CD4-positive, alpha-beta T cell treated with Interleukin-6 at 100 ng/mL for 8 hours (primary cell): ENCODE results near the gene DHRS13.
"Not testable (repeated sequence)": the region's sequence is repeated elsewhere in the genome, so short reads cannot be mapped to it uniquely, and the experiment has no call there.

ENCODE experiments used
- DNase-seq: peaks from one replicate; pipeline ENCODE4 v3.0.0-alpha.2; 2020; ENCODE audit warnings: mixed read lengths, low spot score

DHRS13 gene

GRCh38 chr17:28935744-28936460, 33.0 kb upstream of the DHRS13 start:
- DNase-seq, result no peak

DNA sequence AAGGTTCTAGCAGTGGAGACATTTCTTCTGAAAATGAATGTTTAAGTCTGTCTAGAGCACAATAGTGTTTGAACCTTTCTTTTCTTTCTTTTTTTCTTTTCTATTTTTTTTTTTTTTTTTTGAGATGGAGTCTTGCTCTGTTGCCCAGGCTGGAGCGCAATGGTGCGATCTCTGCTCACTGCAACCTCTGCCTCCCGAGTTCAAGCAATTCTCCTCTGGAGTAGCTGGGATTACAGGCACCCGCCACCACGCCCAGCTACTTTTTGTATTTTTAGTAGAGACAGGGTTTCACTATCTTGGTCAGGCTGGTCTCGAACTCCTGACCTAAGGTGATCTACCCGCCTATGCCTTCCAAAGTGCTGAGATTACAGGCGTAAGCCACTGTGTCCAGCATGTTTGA, 31.6 kb upstream of the DHRS13 start:
- DNase-seq, result not testable (repeated sequence)

GRCh38 chr17:28929787-28930186, 26.9 kb upstream of the DHRS13 start:
- DNase-seq, result no peak

DNA sequence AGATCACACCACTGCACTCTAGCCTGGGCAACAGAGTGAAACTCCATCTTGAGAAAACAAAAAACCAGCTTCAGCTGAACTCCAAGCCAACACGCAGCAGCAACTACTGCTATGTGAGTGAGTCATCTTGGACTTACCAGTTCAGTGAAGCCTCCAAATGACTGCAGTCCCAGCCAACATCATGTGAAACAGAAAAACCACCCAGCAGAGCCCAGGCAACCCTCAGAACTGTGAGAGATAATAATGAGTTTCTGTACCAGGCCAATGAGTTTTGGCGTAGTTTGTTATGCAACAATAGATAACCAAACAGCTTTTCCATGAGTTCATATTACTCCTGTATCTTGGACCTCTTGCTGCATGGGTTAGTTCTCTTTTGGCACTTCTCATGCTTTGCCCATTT, 25.2 kb upstream of the DHRS13 start:
- DNase-seq, result peak; percentile 20

DNA sequence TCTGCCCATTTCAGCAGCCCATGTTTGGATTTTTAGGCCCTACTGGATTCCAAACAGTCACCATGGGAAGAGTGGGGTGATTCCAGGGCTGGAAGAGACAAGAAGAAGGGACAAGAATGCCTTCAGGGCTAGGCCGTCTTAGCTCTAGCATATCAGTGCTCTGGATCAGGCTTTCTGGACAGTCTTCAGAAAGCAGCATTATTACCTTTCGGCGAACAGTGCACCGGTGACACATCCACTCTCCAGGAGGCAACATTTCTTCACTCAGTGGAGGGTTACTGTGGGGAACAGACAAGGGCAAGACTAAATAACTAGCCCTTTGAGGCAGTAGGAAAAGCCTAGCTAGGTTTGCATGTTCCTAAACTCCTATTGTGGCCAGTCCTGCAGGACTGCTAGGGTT, 23.9 kb upstream of the DHRS13 start:
- no peak for DNase-seq

DNA sequence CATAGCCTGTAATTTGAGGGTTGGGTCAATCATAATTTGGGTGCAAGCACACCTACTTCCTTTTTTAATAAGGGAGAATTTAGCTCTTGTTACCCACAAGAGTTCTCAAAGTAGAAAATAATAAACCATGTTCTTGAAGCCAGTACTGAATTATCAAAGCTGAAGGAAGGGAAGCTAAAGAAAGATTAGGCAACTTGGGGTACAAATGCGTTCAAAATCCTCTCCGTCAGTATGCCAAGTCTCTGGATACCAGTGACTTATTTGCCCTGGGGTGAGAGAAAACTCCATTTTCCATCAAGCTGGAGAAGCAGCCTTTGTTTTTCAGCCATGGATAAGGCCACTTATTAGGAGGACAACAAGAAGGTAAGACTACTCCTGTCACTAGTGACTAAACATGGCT, 23.5 kb upstream of the DHRS13 start:
- no peak for DNase-seq

GRCh38 chr17:28925912-28926365, 23.1 kb upstream of the DHRS13 start:
- DNase-seq, result peak; percentile 79

DNA sequence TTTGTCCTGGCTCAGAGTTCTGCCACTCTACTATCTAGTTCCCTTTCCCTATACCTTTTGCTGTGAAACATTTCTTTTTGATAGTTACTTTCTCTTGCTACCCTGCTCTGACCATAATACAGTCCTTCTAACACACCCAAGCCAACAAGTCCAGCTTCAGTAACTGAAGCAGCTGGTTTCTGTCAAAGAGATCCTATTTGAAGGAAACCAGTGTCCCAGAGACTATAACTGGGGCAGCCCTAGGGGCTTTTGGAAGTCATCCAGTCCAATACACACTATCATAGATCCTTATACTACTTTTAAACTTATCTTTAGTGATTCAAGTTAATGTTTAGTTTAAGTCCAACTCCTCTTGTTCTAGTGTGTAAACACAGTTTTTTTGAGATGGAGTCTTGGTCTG, 17.3 kb upstream of the DHRS13 start:
- no peak for DNase-seq

DNA sequence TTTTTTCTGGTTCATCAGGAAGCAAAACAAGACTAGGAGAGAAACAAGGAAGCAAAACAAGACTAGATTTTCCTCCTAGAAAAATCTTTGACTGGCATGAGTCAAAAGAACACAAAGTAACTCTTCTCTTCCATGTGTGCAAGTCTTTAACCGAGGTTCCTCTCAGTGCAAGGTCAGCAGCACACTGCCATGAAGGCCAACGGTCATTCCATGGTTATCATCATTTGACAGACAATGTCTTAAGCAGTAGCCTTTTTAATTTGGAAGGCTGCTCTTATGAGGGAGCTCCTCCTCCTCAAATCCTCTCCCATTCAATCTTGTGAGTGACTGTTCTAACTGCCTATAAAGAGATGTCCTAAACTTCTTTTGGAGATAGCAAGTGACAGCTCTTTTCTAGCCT, 15.4 kb upstream of the DHRS13 start:
- DNase-seq, result no peak

GRCh38 chr17:28917465-28917864, 14.6 kb upstream of the DHRS13 start:
- DNase-seq, result no peak

DNA sequence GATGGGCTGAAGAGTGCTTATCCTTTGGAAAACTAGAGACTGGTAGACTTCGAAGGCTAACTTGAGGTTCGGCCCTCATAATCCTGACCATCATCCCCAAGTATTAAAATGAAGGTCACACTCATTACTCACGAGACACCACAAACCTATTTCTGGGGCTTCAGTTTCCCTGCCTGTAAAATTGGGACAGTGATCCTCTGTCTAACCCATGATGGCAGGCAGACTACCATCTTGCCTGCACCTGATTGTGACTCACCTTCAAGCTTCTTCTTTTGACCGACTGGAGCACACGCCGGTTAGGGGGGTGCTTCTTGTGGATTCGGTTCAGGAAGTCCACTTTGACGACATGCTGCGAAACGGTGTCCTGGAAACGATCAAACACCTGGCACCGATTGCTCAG, 14.2 kb upstream of the DHRS13 start:
- DNase-seq, result no peak

- peak; percentile 50 for DNase-seq
These were observed 13.5 kb upstream of the DHRS13 start for GRCh38 chr17:28916302-28916934.

DNA sequence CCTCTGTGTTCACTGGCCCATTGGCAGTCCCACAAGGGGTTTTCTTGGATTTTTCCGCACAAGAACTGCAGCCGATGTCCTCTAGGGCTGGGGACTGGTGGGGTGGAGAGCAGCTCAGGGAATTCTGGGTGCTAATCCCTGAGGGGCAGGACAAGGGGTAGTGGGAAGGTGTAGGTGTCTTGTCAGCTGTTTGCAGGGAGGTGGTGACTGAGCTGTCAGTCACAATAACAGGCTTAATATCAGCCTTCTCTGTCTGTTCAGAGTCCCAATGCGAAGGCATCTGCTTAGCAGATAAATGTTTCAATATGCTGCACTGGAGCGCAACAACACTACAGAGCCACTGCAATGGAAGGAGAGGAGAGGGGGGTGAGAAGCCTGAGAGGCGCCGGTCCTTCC, 10.1 kb upstream of the DHRS13 start:
- no peak for DNase-seq

DNA sequence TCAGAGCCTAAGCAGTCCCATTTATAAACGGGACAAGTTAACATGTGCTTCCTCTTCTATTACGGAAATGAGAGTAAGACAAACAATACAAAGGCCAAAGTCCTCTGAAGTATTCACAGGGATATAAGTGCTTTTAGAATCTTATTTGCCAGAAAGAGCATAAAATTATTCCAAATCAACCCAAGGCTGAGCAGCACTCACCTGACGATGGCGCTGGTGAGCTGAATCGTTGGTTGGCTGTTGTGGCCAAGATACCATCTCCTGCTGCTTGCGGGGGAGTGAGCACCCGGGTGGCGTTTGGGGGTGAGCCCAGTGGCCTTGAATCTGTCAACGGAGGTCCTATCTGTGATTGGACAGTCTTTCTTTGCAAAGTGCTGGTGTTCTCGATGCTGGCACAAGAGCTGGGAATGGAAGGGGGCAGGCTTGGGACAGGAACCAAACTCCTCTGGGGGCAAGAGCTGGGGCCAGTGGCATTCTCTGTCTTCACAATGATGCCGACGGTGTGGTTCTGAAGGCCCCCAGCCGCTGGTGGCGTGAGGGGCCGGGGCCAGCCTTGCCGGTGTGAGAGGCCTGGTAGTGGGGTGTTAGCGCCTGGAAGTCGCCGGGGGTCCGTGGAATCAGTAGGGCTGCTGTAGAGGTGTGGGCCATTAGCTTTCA, 9.5 kb upstream of the DHRS13 start:
- no peak for DNase-seq

GRCh38 chr17:28911411-28912045, 8.6 kb upstream of the DHRS13 start:
- DNase-seq, result no peak

DNA sequence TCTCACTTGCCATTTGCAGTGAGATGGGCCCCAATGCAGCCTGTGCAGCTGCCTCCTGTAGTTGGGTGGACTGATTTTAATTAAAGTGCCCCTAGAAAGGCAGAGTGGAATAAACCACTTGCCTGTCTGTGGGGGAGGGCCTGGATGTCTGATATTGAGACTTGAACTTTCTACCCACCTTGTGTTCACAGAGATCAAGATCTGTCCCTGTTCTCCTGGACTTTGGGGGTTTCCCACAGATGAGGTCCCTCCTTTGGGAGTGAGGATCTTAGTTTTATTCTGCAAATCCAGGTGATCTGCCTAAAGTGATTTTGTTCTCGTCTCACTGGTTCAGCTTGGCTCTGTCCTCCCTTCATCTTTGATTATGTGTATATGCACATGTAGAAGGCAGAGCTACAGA, 7.7 kb upstream of the DHRS13 start:
- DNase-seq, result no peak

- no peak for DNase-seq
These were observed 5.8 kb upstream of the DHRS13 start for GRCh38 chr17:28908640-28909167.

DNA sequence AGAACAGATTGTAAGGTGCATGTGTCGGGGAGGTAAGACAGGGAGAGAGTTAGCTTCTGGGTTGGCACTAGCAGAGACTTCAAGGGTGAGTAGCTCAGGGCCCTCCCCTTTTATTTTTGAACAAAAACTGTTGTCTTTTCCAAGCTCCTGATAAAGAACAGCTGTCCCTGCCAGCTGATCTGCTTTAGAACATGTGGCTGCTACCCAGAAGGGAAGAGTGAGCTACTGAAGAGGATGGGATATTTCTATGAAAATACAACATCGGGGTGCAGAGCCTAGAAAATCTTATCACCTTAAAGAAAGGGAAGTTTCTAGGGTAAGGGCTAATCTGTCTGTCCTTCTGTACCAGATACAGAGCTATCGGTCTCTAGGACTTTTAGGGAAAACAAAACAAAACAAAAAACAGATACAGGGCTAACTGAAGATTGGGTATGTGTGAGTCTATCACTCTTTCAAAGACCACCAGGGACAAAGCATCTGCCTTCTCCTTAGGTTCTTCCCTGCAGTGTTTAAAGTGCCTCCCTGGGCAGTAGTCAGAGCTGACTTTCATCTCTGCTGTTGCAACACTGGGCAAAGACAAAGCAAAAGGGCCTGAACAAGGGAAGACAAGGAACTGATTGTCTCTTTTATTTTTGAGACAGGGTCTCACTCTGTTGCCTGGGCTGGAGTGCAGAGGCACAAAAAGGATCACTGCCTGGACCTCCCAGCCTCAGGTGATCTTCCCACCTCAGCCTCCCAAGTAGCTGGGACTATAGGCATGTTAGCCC, 5.0 kb upstream of the DHRS13 start:
- no peak for DNase-seq

DNA sequence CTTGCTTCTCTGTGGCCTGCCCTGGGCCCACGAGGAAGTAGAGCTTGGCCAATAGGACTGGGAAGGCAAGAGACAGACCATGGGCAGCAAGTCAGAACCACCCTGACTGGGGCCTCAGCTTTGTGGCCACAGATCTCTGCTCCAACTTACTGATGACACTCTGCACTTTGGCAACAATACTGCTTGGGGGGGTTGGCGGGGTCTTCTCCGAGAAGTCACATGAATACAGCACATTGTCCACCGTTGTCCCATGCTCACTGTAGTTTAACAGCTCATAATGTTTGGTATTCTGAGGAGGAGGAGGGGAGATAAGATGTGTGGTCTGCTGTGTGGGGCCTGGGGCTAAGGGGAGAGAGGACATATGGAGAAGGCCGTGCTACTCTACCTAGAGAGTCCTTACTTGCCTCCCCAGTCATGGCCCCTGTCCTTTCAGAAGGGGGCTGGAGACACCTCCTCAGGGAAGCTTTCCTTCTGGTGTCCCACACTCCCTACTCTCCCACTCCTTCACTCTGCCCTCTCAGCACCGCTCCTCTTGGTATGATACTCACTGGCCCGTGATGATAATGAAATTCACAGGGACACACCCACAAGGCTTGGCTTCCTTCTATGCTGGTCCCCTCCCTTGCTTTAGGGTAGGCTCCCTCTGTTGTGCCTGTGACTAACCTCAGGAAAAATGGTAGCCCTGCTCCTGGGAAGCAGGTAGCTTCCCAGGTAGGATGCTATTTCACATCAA, 4.0 kb upstream of the DHRS13 start:
- no peak for DNase-seq

DNA sequence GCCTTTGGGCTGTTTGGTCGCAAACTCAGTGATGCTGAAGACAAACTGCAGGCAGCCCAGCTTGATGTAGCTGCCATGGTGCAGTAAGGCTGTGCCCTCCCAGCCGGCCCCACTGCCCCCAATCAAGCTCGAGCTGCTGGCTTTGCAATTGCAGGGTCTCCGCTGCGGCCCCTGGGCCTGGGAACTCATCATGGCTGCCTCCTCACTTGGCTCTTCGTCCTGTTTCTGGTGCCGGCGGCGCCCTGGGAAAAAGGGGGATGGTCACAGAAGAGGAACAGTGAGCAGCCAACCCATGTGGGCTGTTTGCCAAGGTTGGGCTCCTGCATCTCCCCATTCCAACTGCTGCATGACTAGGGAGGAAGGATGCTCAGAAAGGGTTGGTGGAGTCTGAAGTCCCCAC, 3.4 kb upstream of the DHRS13 start:
- DNase-seq, result no peak

DNA sequence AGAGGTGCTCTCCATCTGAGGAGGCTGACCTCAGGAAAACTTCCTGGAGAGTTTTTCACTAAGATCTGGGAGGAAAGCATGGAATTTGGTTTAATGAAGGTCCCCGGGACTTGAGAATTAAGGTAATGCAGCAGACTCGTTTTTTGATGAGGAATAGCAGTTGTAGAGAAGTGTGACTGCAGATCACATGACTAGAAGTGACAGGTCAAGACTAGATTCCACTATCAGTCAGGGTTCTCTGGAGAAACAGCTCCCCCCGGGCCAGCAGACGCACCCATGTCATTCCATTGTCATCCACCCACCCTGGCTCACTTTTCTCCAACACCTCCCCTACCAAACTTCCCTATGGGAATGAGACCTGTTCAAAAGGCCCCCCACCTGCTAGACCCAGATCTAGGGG, 1.9 kb upstream of the DHRS13 start:
- DNase-seq, result no peak
